Hepatocyte (in vitro differentiated cells): ENCODE measurements around the gene PGP.

Experiments
- EZH2 ChIP-seq: fragments of 200-600 bp; sonication (generic); IDR thresholded peaks from 2 replicates; pipeline ENCODE4 v1.6.1; 2016; ENCODE audit warnings: antibody characterized with exemption, mild to moderate bottlenecking, borderline replicate concordance
- EZH2phosphoT487 ChIP-seq: fragments of 200-600 bp; sonication (generic); IDR thresholded peaks from one replicate; pipeline ENCODE4 v1.6.1; 2018; ENCODE audit warnings: antibody characterized with exemption, mild to moderate bottlenecking, low read depth, moderate library complexity; ENCODE audit not compliant: unreplicated experiment, severe bottlenecking
- TF ChIP-seq, protein P1 (sequence below): fragments of 200-600 bp; sonication (generic); IDR thresholded peaks from 2 replicates; pipeline ENCODE4 v1.5.1; 2016; ENCODE audit warnings: antibody characterized with exemption, mild to moderate bottlenecking; ENCODE audit not compliant: poor library complexity

GRCh38 chr16:2252806-2253148 lies 38.1 kb upstream of the PGP start:
- TF ChIP-seq, protein P1, sequence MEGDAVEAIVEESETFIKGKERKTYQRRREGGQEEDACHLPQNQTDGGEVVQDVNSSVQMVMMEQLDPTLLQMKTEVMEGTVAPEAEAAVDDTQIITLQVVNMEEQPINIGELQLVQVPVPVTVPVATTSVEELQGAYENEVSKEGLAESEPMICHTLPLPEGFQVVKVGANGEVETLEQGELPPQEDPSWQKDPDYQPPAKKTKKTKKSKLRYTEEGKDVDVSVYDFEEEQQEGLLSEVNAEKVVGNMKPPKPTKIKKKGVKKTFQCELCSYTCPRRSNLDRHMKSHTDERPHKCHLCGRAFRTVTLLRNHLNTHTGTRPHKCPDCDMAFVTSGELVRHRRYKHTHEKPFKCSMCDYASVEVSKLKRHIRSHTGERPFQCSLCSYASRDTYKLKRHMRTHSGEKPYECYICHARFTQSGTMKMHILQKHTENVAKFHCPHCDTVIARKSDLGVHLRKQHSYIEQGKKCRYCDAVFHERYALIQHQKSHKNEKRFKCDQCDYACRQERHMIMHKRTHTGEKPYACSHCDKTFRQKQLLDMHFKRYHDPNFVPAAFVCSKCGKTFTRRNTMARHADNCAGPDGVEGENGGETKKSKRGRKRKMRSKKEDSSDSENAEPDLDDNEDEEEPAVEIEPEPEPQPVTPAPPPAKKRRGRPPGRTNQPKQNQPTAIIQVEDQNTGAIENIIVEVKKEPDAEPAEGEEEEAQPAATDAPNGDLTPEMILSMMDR = no peak
- TF ChIP-seq EZH2phosphoT487 (no peak), EZH2 (no peak)
